ENCODE data around the gene ULK2.
"Not testable (repeated sequence)": the region's sequence is repeated elsewhere in the genome, so short reads cannot be mapped to it uniquely, and the experiment has no call there.

ULK2 gene

DNA sequence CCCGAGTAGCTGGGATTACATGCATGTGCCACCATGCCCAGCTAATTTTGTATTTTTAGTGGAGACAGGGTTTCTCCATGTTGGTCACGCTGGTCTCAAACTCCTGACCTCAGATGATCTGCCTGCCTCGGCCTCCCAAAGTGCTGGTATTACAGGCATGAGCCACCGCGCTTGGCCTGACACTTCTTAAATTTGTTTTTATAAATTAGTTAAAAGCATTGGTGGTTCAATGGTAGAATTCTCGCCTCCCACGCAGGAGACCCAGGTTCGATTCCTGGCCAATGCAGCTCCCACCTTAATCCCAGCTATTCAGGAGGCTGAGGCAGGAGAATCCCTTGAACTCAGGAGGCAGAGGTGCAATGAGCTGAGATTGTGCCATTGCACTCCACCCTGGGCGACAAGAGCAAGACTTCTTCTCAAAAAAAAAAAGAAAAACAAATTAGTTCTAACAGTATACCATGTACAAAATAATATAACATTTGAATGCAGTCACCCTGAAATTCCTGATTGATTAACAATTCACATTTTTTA lies 7.0 kb downstream of the ULK2 start:
- not testable (repeated sequence) for DNase-seq

GRCh38 chr17:19857640-19858039 lies 10.1 kb downstream of the ULK2 start:
- DNase-seq: no peak

GRCh38 chr17:19833914-19834313 lies 33.8 kb downstream of the ULK2 start:
- no peak for DNase-seq

GRCh38 chr17:19830061-19830460 lies 37.7 kb downstream of the ULK2 start:
- DNase-seq: no peak

DNA sequence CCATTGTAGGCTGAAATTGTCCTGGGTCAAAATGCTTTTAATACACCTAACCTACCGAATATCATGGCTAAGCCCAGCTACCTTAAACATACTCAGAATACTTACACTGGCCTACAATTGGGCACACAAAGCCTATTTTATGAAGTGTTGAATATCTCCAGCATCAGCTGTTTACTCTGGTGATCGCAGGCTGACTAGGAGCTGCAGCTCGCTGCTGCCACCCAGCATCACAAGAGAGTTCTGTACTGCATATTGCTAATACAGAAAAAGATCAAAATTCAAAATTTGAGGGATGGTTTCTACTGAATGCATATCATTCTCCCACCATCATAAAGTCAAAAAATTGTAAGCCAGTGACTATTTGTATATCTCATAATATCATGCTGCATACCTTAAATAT lies 55.3 kb downstream of the ULK2 start:
- DNase-seq: no peak

DNA sequence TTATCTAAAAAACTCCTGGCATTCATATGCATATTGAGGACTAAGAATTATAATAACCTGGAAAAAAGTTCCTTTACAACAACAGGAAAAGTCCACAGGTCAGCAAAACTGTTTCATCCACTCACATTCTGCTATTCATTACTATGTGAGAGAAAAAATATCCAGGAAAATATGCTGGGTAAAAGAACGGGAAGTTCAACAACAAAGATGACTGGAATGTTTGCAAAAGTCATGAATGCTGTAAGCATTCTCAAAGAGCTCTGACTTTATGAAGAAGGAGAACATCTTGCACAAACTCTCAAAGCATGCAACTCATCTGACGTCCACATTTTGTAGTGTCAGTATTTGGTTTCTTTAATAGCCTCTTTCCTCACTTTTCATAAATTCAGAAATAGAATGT lies 62.7 kb downstream of the ULK2 start:
- DNase-seq: no peak

DNA sequence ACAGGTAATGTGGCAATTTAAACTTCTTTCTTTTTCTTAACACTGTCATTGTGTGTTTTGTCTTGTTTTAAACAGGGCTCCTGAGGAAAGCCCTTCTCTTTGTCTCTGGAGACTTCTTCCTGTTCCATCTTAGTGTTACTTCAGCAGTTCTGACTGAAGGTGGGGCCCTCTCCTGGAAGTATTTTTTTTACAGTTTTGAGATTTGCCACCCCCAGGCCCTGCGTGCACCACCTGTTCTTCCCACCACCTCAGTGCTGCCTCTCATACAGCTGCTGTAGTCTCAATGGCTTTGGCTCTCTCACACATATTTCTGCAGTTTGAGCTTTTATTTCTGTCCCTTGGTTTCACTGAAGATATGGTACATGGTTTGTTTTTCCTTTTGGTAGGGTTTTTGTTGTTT lies 67.2 kb downstream of the ULK2 start:
- no peak for DNase-seq

DNA sequence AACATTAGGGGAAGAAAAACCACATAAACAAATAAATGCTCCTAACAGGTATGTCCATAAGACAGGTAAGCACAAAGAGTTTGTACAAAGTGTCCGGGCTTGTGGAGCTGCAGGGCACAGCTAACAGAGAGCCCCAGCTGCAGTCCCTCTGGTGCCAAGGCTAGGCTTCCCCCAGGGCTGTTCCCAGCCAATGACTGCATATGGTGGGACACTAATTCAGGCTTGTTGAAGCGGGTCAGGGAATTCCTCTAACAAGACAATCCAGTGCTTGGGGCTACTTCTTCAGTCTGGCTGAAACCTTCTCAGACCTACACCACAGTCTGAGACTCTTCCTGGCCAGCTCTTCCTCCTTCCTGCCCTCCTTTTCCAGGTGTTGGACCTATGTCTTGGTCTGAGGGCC lies 67.9 kb downstream of the ULK2 start:
- DNase-seq: no peak

DNA sequence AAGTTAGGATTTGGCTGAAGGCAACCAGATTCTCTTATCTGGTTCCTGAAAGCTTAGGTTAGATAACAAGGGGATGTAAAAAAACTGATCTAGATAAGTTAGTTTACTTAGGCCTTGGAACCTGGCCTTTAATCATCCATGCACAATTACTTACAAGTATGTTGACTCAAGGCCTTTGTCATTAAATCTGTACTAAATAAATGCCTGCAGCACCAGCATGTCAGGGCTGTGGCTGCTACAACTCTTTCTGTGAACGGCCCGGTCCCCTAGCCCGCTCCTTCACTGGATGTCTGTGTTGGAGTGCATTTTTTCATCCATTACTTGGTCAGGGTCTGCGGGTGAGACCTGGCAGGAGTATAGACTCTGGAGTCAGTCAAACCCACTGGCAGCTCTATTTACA lies 71.3 kb downstream of the ULK2 start:
- no peak for DNase-seq

- DNase-seq: no peak
Observed at GRCh38 chr17:19791918-19792550, 75.7 kb downstream of the ULK2 start.

DNA sequence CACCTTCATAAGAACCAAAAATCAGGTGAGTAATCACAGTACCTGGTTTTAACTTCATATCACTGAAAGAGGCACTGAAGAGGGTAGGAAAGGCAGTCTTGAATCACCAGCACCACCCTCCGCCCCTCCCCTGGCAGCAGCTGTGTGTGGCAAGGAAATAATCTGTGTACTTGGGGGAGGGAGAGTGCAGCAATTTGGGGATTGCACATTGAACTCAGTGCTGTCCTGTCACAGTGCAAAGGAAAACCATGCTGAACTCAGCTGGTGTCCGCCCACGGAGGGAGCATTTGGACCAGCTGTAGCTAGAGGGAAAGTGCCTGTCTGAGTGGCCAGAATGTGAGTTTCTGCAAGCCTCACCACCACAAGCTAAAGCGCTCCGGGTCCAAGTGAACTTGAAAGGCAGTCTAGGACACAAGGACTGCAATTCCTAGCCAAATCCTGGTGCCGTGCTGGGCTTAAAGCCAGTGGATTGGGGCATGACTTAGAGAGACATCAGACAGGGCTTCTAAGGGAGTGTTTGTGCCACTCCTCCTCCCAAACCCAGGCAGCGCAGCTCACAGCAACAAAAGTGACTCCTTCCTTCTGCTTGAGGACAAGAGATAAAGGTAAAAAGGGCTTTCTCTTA lies 79.9 kb downstream of the ULK2 start:
- no peak for DNase-seq

- no peak for DNase-seq
Observed at GRCh38 chr17:19785854-19786253, 81.9 kb downstream of the ULK2 start.

DNA sequence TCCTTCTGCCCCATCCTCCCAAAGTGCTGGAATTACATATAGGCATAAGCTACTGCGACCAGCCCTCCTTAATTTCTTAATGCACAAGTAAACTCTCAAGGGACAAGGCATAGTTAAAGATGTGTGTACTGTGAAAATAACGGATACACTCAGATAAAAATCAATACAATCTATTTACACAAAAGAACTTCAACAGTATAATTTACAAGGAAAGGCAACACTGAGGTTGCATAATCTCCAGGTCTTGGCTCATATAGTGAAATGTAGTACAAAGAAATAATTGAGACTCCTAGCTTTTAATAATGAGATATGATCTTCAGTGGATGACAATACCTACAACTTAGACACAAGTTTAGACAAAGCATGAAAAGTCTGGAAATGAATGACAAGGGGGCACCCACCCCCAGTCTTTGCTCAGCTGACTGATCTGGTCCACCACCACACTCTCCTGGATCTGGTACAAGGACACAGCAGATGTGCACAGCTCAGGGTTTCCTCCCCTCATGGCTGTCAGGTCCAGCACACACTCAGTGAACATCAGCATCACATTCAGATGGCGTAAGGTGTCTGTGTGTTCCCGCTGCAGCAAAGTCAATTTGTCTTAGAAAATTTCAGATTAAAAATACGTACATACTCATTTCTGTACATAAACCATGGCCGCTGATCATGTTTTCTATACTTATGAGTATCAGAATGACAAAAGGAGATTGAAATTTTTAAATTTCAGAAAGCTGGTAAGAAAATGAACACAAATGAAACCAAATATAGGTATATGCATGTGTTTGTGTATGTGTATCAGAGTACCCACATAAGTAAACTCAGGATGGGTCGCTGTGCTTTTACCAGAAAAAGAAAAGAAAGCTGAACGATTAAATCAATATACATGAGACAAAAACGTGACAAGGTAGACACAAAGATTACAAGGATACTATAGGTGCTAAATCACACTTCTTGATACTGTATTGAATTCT lies 86.0 kb downstream of the ULK2 start:
- DNase-seq: no peak

DNA sequence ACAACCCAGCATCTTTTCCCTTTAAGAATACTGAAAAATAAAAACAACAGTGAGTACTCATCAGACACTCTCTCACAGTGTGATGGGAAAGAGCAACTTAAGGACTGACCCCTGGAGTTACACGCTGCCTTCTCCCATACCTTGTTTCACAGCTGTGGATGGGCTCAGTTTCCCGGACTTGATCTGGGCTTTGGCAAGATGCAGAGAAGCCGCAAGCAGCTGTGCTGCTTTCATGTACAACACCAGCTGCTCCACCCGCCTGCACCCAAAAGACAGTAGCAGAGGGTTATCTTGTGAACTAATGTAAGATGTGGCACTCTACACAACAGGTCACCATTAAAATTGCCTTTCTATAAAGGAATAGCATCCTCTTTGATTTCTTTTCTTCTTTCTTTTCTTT lies 86.9 kb downstream of the ULK2 start:
- DNase-seq: no peak

DNA sequence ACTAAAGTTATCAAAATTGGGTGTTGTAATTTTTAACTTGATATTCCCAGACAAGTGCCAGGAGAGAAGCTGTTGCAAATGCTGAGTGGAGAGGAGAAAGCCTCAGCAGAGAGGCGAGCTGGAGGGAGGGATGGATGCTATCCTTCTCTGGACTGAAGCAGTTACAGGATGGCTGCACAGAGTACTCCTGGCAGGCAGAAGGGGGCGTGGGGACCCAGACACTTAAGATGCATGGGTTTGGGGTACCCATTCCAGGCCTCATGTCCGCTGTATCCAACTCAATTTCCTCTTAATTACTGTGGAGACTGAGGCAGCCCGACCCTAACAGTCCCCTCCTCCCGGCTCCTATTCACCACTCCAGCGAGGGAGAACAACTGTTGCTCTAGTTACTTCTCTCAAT lies 94.2 kb downstream of the ULK2 start:
- DNase-seq: no peak

DNA sequence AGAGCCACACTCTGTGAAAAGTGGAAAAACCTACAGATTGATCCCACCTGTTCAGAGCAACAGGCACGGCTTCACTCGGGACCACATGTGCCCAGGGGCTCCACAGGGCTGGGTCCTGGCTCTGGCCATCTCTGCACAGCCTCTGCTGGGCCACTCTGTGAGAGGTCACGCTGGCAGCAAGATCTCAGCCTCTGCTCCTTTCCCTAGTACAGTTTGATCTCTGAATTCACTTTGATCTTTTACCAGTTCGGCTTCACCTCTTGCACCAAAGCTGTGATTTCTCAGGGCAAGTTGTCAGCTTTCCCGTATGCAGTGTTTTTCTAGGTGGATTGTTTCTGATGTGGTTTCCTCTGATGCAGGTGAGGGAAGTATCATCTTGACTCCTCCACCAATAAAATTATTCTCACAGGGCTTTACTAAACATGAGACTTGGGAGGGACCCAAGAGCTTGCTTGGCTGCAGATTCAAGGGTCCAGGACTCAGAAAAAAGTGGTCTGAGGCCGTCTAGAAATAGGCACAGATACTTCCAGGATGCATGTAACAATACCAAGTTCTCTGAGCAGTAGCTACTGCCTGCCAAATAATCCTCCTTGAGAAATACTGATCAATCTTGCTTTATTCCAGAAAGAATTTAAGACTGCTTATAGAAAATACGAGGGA lies 95.6 kb downstream of the ULK2 start:
- no peak for DNase-seq

DNA sequence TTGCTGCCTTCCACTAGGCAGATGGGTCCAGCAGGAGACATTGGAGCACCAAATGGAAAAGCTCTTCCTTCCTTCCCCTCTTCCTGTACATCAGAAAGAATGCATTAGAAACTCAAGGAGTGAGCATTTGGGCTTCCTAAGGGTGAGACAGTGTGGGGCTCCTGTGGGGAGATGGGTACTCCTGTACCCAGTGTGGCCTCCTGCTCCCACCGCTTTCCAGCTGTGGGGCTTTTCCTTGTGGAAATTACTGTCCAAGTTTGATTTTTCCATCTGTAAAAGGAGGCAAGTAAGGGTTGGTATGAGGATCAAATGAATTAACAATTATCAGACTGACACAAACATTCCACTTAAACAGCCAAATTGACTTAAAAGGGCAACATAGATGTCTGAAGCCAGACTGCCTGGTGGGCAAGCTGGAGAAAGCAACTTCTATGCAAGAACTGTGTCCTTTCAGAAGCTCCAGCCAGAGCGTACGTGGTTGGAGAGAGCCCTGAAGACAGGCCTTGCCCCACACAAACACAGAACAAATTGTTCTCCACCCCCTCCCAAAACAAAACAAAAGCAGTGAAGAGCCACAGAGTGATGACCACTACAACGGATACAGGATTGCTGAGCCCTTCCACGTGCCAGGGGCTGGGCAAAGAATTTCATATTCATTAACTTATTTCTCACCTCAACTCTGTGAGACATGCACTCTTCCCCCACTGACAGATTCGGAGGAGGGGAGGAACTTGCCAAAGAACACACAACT lies 96.6 kb downstream of the ULK2 start:
- DNase-seq: no peak

DNA sequence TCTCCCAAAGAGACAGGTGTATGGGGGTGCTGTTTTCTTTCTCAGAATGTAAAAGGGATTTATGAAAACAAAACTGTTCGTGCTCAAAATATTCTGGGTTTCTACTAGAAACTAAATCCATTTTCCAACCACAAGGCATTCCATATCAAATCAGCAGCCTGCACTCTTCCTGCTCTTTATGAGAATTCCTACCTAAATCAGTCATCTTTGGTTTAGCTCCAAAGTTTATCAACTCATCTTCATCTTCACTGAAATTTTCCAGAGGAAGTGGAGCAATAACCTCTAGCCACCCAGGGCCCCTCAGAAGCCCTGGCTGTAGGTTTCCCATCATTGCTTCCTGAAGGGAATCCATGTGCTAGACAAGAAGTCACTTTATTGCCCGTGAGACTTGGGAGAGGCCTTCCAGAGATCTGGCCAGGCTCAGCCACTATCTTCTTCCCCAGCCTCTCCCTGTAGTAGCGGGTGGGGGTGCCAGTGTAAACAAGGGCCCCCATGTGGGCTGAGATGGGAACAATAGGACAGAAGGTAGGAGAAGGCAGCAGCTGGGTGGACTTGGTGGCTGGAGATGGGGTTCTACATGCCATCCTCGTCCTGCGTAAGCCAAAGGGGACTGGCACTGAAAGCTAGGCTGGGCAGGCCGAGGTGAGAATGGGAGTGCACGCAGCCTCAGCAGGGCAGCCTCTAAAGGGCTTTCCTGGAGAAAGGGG lies 97.6 kb downstream of the ULK2 start:
- DNase-seq: no peak

DNA sequence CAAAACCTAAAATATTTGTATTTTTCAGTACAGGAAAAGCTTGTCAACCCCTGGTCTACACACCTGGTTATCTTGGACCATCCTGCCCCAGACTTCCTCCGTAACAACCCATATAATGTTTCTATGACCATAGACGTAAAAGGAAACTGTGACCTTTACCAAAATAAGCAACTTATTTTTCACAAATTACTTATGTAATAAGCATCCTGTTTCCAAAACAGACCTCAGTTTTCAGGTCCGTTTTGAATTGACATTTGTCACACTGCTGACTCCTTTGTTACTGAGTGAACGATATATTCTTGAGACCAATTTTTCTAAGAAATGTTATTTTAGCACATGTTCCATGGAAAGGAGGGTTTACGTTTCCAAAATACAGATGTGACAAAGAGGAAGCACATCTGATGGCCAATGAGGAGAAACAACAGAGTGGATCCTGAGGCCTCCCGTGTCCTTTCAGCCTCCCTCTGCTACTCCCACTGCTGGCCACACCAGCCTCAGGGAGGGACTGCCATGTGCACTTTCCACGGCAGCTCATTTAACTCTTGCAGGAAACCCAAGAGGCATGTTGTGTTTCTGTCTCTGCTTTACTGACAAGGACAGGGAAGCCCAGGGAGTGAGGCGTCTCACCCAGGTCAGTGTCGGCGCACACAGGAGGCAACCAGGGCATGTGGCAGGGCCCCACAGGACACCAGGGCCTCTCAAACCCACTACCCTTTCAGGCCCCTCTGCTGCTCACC lies 99.5 kb downstream of the ULK2 start:
- DNase-seq: no peak

DNA sequence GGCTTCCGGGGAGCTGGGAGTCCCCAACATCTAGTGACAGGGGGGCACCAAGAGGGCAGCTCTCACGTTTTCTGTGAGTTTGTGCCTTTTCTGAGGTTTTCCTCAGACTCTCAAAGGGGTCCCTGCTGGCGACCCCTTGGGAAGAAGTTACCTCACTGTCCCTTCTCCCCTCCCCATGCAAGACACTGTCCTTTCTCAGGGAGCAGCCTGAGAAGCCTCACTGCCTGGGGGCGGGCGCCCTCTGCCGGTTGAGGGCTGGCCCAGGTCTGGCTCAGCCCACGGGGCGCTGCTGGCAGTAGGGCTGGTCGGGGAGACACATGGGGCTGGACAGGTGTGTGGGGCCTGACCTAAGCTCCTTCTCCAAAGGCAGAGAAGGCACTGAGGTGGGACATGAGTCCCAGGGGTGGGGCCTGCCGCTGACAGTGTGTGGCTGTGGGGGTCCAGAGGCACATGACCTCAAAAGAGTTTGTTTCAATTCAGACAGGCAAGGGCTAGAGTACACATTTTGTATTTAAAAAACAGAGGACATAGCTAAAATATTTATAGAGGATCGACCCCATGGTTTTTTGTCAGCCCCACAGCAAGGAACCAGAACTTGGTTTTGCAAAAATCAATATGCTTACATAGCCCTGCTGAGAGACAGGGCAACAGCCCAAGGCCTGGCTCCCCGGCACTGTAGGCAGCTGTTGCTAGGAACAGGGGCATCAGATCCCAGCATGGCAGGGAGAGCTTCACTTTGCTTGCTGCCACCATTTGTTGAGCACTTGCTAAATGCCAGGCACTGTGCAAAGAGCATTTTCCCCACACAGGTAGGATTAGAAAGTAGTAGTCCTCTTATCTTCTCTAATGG lies 101.1 kb downstream of the ULK2 start:
- DNase-seq: peak; percentile 61
